Stimulated activated naive B cell treated with anti-CD40 and anti-IgM and Interleukin-4, amounts not matched to agents 10 μg/mL and 1 μg/mL and 100 μg/mL, for 72 hours (primary cell): ENCODE data around the gene DKK3.
A peak's percentile ranks its signal among the peaks of the same experiment; 100 is the strongest.

Experiments
- ATAC-seq, 2 donors: fragments of 150-1000 bp; cut with Tn5 transposase; replicated peaks; 2 replicates each; pipeline ENCODE4 v1.10.0; 2021; ENCODE audit warnings: moderate library complexity in 1 of 2
- DNase-seq: peaks from one replicate; pipeline ENCODE4 v3.0.0; 2021
- H3K27ac Mint-ChIP-seq: one replicate; pipeline ENCODE4 v1.8.0; 2022; ENCODE audit warnings: mild to moderate bottlenecking, mixed read lengths
- H3K27me3 Mint-ChIP-seq, 2 donors: one replicate each; pipeline ENCODE4 v1.8.0; 2022; ENCODE audit warnings: mixed read lengths in 2 of 2
- H3K36me3 Mint-ChIP-seq, 2 donors: one replicate each; pipeline ENCODE4 v1.8.0; 2022; ENCODE audit warnings: mixed read lengths in 2 of 2, mild to moderate bottlenecking in 1 of 2
- H3K4me1 Mint-ChIP-seq, 2 donors: one replicate each; pipeline ENCODE4 v1.8.0; 2022; ENCODE audit warnings: mixed read lengths in 2 of 2, mild to moderate bottlenecking in 1 of 2
- H3K4me3 Mint-ChIP-seq, 2 donors: one replicate each; pipeline ENCODE4 v1.8.0; 2022; ENCODE audit warnings: mild to moderate bottlenecking in 2 of 2, mixed read lengths in 2 of 2, moderate library complexity in 1 of 2
- H3K9me3 Mint-ChIP-seq, 2 donors: one replicate each; pipeline ENCODE4 v1.8.0; 2022; ENCODE audit warnings: mixed read lengths in 2 of 2, mild to moderate bottlenecking in 1 of 2

DKK3 gene

DNA sequence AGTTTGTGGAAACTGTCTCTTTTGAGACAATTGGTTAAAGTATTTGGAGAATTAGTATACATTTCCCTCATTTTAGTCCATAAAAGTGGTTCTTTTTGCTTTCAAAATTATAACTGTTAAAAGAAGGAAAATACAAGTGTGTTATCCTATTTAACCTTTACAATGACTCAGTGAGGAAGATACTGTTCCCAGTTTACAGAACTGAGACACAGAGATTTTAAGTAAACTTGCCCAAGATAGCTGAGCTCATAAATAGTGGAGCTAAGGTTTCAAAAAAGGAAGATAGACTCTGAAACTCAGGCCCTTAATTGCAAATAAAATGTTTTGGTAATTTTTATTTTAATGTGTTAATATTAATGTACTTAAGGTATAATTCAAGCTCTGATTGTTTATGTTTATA, 58.9 kb downstream of the DKK3 start:
- Mint-ChIP-seq H3K27ac (no peak overlapping the region), H3K4me3 (no peak overlapping the region), H3K4me1 (no peaks in the 10 kb centered on the region), H3K27me3 (no peaks in the 10 kb centered on the region), H3K9me3 (no peaks in the 10 kb centered on the region), H3K36me3 (peaks cover 29 to 49% of the 10 kb centered on the region in 2 donors)
- ATAC-seq (no peak), DNase-seq (no peak)

GRCh38 chr11:11948242-11948947, 60.0 kb downstream of the DKK3 start:
- no peak for DNase-seq
- no peaks in the 10 kb centered on the region for H3K9me3 Mint-ChIP-seq
- H3K36me3 Mint-ChIP-seq: peaks cover 31 to 44% of the 10 kb centered on the region in 2 donors
- H3K4me1 Mint-ChIP-seq: no peaks in the 10 kb centered on the region
- ATAC-seq: no peak
- H3K27me3 Mint-ChIP-seq: no peaks in the 10 kb centered on the region
- no peak overlapping the region for H3K27ac Mint-ChIP-seq
- H3K4me3 Mint-ChIP-seq: no peak overlapping the region

- no peak for DNase-seq
- ATAC-seq: no peak
- Mint-ChIP-seq H3K27ac (no peak overlapping the region), H3K36me3 (peaks cover 33 to 42% of the 10 kb centered on the region in 2 donors), H3K27me3 (no peaks in the 10 kb centered on the region), H3K9me3 (no peaks in the 10 kb centered on the region), H3K4me3 (no peak overlapping the region), H3K4me1 (no peaks in the 10 kb centered on the region)
Measured at GRCh38 chr11:11947825-11948224, 60.6 kb downstream of the DKK3 start.

DNA sequence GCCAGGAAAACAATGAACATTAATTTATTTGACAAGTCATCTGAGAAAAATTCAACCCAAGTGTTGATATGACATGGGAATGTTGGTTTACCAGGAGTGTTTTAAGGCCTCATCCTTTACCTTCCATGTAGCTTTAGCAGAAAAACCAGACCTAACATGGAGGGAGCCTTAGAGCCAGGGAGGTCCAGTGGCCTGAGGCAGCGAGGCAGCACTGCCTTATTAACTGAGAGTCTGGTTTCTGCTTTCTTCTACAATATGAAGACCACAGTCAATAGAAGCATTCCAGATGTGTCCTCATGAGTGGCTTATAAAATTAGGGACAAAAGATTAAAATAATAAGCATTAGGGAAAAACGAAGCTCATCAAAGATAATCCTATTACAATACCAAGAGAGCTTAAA, 61.5 kb downstream of the DKK3 start:
- Mint-ChIP-seq H3K36me3 (peaks cover 32 to 39% of the 10 kb centered on the region in 2 donors), H3K9me3 (no peaks in the 10 kb centered on the region), H3K27me3 (no peaks in the 10 kb centered on the region), H3K4me1 (no peaks in the 10 kb centered on the region), H3K4me3 (no peak overlapping the region), H3K27ac (no peak overlapping the region)
- ATAC-seq (no peak), DNase-seq (no peak)

DNA sequence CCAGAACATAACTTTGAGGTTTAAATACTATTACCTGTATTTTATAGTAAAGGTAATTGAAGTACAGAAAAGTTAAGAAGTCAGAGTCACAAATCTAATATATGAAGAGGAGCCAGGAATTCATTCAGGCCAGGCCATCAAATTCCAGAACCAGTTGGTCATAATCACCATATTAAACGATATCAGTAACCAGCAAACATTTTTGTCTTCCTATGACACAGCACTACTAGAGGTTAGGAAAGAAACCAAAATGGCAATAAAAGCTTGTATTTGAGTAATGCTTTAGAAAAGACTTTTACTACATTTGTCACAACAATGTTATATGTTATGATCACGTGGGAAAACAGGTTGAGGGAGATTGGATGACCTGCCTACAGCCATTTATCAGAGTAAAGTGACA, 62.2 kb downstream of the DKK3 start:
- no peak overlapping the region for H3K27ac Mint-ChIP-seq
- no peaks in the 10 kb centered on the region for H3K4me1 Mint-ChIP-seq
- no peak for DNase-seq
- H3K4me3 Mint-ChIP-seq: no peak overlapping the region
- H3K9me3 Mint-ChIP-seq: no peaks in the 10 kb centered on the region
- peaks cover 27 to 34% of the 10 kb centered on the region in 2 donors for H3K36me3 Mint-ChIP-seq
- ATAC-seq: no peak
- no peaks in the 10 kb centered on the region for H3K27me3 Mint-ChIP-seq

DNA sequence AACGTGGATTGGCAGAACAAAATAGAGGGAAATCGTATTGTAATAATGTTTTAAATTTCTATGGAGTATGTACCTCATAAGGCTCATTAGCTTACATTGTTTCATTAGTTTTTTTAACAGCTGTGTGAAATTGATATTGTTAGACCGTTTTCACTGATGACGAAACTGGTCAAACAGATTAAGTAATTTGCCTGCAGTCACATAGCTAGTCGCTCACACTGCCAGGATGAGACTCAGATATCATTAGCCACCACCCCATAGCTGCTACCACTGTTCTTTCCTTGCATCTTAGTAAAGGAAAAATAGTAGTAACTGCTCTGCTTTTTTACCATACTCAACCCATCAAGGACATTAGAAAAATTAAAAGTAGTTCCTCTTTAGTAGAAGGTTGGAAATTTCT, 64.0 kb downstream of the DKK3 start:
- no peak overlapping the region for H3K27ac Mint-ChIP-seq
- H3K27me3 Mint-ChIP-seq: no peaks in the 10 kb centered on the region
- H3K4me3 Mint-ChIP-seq: no peak overlapping the region
- ATAC-seq (no peak), DNase-seq (no peak)
- H3K9me3 Mint-ChIP-seq: no peaks in the 10 kb centered on the region
- H3K36me3 Mint-ChIP-seq: peaks cover 25 to 37% of the 10 kb centered on the region in 2 donors
- H3K4me1 Mint-ChIP-seq: no peaks in the 10 kb centered on the region

DNA sequence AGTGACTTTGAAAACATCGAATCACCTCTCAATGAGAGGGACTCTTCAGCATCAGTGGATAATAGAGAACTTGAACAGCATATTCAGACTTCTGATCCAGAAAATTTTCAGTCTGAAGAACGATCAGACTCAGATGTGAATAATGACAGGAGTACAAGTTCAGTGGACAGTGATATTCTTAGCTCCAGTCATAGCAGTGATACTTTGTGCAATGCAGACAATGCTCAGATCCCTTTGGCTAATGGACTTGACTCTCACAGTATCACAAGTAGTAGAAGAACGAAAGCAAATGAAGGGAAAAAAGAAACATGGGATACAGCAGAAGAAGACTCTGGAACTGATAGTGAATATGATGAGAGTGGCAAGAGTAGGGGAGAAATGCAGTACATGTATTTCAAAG, 65.8 kb downstream of the DKK3 start:
- Mint-ChIP-seq H3K27ac (no peak overlapping the region), H3K9me3 (no peaks in the 10 kb centered on the region), H3K27me3 (no peaks in the 10 kb centered on the region), H3K4me1 (no peaks in the 10 kb centered on the region), H3K36me3 (peaks cover 33 to 44% of the 10 kb centered on the region in 2 donors), H3K4me3 (no peak overlapping the region)
- no peak for ATAC-seq
- DNase-seq: no peak

- H3K36me3 Mint-ChIP-seq: peaks cover 32 to 48% of the 10 kb centered on the region in 2 donors
- H3K27me3 Mint-ChIP-seq: no peaks in the 10 kb centered on the region
- no peaks in the 10 kb centered on the region for H3K4me1 Mint-ChIP-seq
- no peak for DNase-seq
- H3K9me3 Mint-ChIP-seq: no peaks in the 10 kb centered on the region
- H3K4me3 Mint-ChIP-seq: no peak overlapping the region
- H3K27ac Mint-ChIP-seq: no peak overlapping the region
- no peak for ATAC-seq
Measured at GRCh38 chr11:11940551-11940950, 67.9 kb downstream of the DKK3 start.

DNA sequence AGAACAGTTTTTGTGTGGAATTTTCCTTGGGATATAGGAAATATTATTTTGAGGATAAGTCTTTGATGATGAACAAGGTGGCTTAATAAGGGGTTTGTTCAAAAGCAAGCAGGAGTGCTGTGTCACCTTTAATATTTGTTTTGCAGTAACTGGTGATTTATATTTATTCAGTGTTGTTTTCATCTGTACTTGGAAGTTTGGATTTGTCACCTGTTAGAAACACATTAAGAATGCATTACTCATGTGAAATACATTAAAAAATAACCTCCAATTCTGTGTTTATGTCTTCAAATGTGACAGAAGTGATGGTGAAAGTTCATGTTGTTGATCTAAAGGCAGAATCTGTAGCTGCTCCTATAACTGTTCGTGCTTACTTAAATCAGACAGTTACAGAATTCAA, 70.5 kb downstream of the DKK3 start:
- H3K27ac Mint-ChIP-seq: no peak overlapping the region
- peaks cover 34 to 53% of the 10 kb centered on the region in 2 donors for H3K36me3 Mint-ChIP-seq

DNA sequence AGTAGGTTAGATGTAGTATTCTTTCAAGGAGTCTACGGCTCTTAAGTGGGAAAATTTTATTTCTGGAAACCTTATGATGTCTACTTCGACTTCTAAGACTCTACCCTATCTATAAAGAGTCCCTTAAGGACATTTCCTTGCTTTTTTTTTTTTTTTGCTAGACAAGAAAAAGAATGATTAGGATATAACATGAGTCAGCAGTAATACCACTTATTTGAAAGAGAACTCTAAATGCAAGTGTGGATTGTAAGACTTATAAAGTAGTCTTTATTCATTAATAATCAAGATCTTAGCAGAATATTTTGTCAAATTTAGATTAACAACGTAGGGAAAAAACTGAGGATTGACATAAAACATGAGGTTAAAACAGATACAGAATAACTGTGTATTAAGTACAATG, 71.0 kb downstream of the DKK3 start:
- Mint-ChIP-seq H3K4me3 (no peak overlapping the region), H3K4me1 (no peaks in the 10 kb centered on the region), H3K27ac (no peak overlapping the region), H3K9me3 (no peaks in the 10 kb centered on the region), H3K36me3 (peaks cover 35 to 53% of the 10 kb centered on the region in 2 donors), H3K27me3 (no peaks in the 10 kb centered on the region)
- no peak for ATAC-seq
- no peak for DNase-seq

More for the DNA sequence above, 70.5 kb downstream of the DKK3 start:
- ATAC-seq (no peak), DNase-seq (no peak)
- H3K4me3 Mint-ChIP-seq: no peak overlapping the region
- H3K27me3 Mint-ChIP-seq: no peaks in the 10 kb centered on the region
- no peaks in the 10 kb centered on the region for H3K4me1 Mint-ChIP-seq
- H3K9me3 Mint-ChIP-seq: no peaks in the 10 kb centered on the region

- no peaks in the 10 kb centered on the region for H3K4me1 Mint-ChIP-seq
- H3K9me3 Mint-ChIP-seq: no peaks in the 10 kb centered on the region
- H3K27me3 Mint-ChIP-seq: no peaks in the 10 kb centered on the region
- H3K36me3 Mint-ChIP-seq: peaks cover 38 to 52% of the 10 kb centered on the region in 2 donors
- H3K27ac Mint-ChIP-seq: no peak overlapping the region
- DNase-seq (no peak), ATAC-seq (no peak)
- no peak overlapping the region for H3K4me3 Mint-ChIP-seq
Measured at GRCh38 chr11:11935536-11935935, 72.9 kb downstream of the DKK3 start.

GRCh38 chr11:11931461-11932055, 76.9 kb downstream of the DKK3 start:
- Mint-ChIP-seq H3K27me3 (no peaks in the 10 kb centered on the region), H3K9me3 (peaks cover 0 to 2% of the 10 kb centered on the region in 2 donors), H3K4me1 (peaks cover 0 to 5% of the 10 kb centered on the region in 2 donors), H3K4me3 (no peak overlapping the region), H3K36me3 (peaks cover 33 to 42% of the 10 kb centered on the region in 2 donors), H3K27ac (no peak overlapping the region)
- peak in 1 of 2 donors; percentile 45 for ATAC-seq
- DNase-seq: no peak

DNA sequence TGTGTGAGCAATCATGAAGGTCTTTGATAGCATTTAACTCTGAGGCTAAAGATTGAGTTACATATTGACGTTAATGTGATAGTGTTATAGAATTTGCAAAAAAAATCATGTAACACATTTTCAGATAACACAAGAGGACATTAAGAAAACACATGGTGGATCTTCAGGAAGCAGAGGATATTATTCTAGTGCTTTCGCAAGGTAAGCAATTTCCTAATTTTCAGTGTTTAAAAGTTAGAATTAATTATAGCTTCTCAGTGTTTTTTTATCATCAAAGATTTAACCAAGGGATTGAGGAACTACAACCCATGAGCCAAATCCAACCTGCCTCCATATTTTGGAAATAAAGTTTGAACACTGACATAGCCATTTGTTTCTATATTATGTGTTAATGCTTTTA, 78.5 kb downstream of the DKK3 start:
- DNase-seq (no peak), ATAC-seq (no peak)
- peaks cover 44 to 52% of the 10 kb centered on the region in 2 donors for H3K36me3 Mint-ChIP-seq
- peaks cover 1 to 22% of the 10 kb centered on the region in 2 donors for H3K4me1 Mint-ChIP-seq
- H3K27me3 Mint-ChIP-seq: no peaks in the 10 kb centered on the region
- H3K27ac Mint-ChIP-seq: no peak overlapping the region
- no peak overlapping the region for H3K4me3 Mint-ChIP-seq
- peaks cover 0 to 3% of the 10 kb centered on the region in 2 donors for H3K9me3 Mint-ChIP-seq

GRCh38 chr11:11923828-11924227, 84.6 kb downstream of the DKK3 start:
- Mint-ChIP-seq H3K4me1 (peaks cover 1 to 23% of the 10 kb centered on the region in 2 donors), H3K36me3 (peaks cover 32 to 40% of the 10 kb centered on the region in 2 donors), H3K4me3 (no peak overlapping the region), H3K27ac (no peak overlapping the region), H3K27me3 (no peaks in the 10 kb centered on the region), H3K9me3 (peaks cover 0 to 3% of the 10 kb centered on the region in 2 donors)
- ATAC-seq (no peak), DNase-seq (no peak)

DNA sequence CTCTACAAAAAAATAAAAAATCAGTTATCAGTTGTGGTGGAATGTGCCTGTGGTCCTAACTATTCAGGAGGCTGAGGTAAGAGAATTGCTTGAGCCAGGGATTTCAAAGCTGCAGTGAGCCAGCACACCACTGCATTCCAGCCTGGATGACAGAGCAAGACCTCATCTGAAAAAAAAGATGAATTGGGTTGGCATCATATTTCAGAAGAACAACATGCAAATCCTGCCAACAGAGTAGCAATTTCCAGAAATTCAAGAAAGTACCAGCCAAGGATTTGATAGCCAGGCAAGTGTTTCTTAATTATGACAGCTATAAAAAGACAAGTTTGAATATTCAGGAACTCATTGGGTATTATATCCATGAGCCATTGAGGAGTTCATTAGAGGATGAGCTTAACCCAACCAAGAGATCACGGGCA, 91.4 kb downstream of the DKK3 start:
- no peak for ATAC-seq
- peaks cover 0 to 2% of the 10 kb centered on the region in 2 donors for H3K4me1 Mint-ChIP-seq
- H3K27me3 Mint-ChIP-seq: no peaks in the 10 kb centered on the region
- no peaks in the 10 kb centered on the region for H3K9me3 Mint-ChIP-seq
- H3K4me3 Mint-ChIP-seq: no peak overlapping the region
- peaks cover 19 to 22% of the 10 kb centered on the region in 2 donors for H3K36me3 Mint-ChIP-seq
- no peak overlapping the region for H3K27ac Mint-ChIP-seq
- DNase-seq: no peak
